ENCODE data around the gene CHKA. TPM values are rescaled to one million over a fixed set of nuclear protein-coding genes. Genes with fewer than 3 reads are reported as not detected.

The CHKA gene
- polyA plus RNA-seq, 1 of the 3 experiments (the other 2 are of a cell fraction) = 12.3 TPM

GRCh38 chr11:68053981-68054812 lies 67.0 kb downstream of the CHKA start:
- H3K4me1 ChIP-seq (ENCODE audit: control insufficient read depth in 1 of 2, insufficient read depth in 2 of 2, low read depth in 1 of 2, low read length in 1 of 2) = peaks cover 0 to 10% of the 10 kb centered on the region in 2 experiments; a peak in 1 of 4 replicates
- 93% methylated on average over 7 of the region's 11 CpGs for WGBS (ENCODE audit: low lambda C conversion rate)
- no peak overlapping the region for H3K9ac ChIP-seq
- H3K4me2 ChIP-seq = no peak overlapping the region
- no peaks in the 10 kb centered on the region for H3K9me3 ChIP-seq
- ChIA-PET POLR2A (no interaction called here), CTCF (no interaction called here)
- no peaks in the 10 kb centered on the region for H3K79me2 ChIP-seq (ENCODE audit: insufficient read depth)
- no peak for TF ChIP-seq CHD2 (IDR thresholded peaks at IDR 0.05; ENCODE audit: low read length, partially characterized antibody)
- no peak for TF ChIP-seq USF2 (IDR thresholded peaks at IDR 0.05; ENCODE audit: borderline replicate concordance, low read depth, low read length)
- no peak for TF ChIP-seq EP300 (IDR thresholded peaks at IDR 0.05; ENCODE audit: borderline replicate concordance in 1 of 2, low read depth in 1 of 2, low read length in 1 of 2)
- no peak for TF ChIP-seq RXRA (IDR thresholded peaks at IDR 0.05; ENCODE audit: borderline replicate concordance, low read depth)
- no peak for TF ChIP-seq FOSL2 (IDR thresholded peaks at IDR 0.05; ENCODE audit: borderline replicate concordance, low read depth)
- TF ChIP-seq USF1 (IDR thresholded peaks at IDR 0.05; ENCODE audit: borderline replicate concordance, low read depth) = no peak
- TF ChIP-seq GATA2 (CRISPR knock-in tag; IDR thresholded peaks at IDR 0.05) = no peak
- TF ChIP-seq RAD21 (IDR thresholded peaks at IDR 0.05; ENCODE audit: low read length) = no peak
- no peak for TF ChIP-seq NRF1 (IDR thresholded peaks at IDR 0.05; ENCODE audit: low read depth, low read length)
- TF ChIP-seq JUND (IDR thresholded peaks at IDR 0.05) = no peak
- no peak for TF ChIP-seq EZH2phosphoT487 (IDR thresholded peaks at IDR 0.05; ENCODE audit: borderline replicate concordance, low read depth)
- TF ChIP-seq RFX5 (IDR thresholded peaks at IDR 0.05; ENCODE audit: low read length) = no peak
- no peak for TF ChIP-seq PBX3 (IDR thresholded peaks at IDR 0.05)
- TF ChIP-seq TCF12 (IDR thresholded peaks at IDR 0.05) = no peak
- no peak for TF ChIP-seq YY1 (IDR thresholded peaks at IDR 0.05; ENCODE audit: low read depth)
- no peak for TF ChIP-seq ELF1 (IDR thresholded peaks at IDR 0.05)
- no peak overlapping the region for H3K4me3 ChIP-seq (ENCODE audit: low read depth in 2 of 2, low read length in 1 of 2)
- H3F3A ChIP-seq (replicated peaks; ENCODE audit: insufficient read depth) = peaks cover 1% of the 10 kb centered on the region
- DNase-seq = no peak
- no peaks in the 10 kb centered on the region for H3K9me2 ChIP-seq
- H3K27ac ChIP-seq (ENCODE audit: low read depth in 2 of 2, low read length in 1 of 2) = no peak overlapping the region
- no peak overlapping the region for H2AFZ ChIP-seq (ENCODE audit: low read depth)
- peaks cover 0 to 19% of the 10 kb centered on the region in 2 experiments for H3K36me3 ChIP-seq (replicated peaks in 1 of 2; ENCODE audit: control insufficient read depth in 1 of 2, insufficient read depth in 2 of 2, low read length in 1 of 2)
- H3K27me3 ChIP-seq (ENCODE audit: insufficient read depth) = no peaks in the 10 kb centered on the region
- no peaks in the 10 kb centered on the region for H4K20me1 ChIP-seq (ENCODE audit: insufficient read depth)

Data from SK-N-SH (cell line).